Hepatocyte (in vitro differentiated cells): ENCODE measurements around the gene CFD. TPM values are rescaled to one million over a fixed set of nuclear protein-coding genes. Genes with fewer than 3 reads are reported as not detected.
"Not testable (repeated sequence)": the region's sequence is repeated elsewhere in the genome, so short reads cannot be mapped to it uniquely, and the experiment has no call there.

ENCODE experiments used
- DNase-seq: peaks from one replicate; pipeline ENCODE4 v3.0.0-alpha.2; 2016; ENCODE audit warnings: low spot score
- H2AFZ ChIP-seq: fragments of 200-600 bp; sonication (generic); 2 replicates; pipeline ENCODE4 v1.6.0; 2016; ENCODE audit warnings: antibody characterized with exemption, mild to moderate bottlenecking
- H3K27ac ChIP-seq: fragments of 200-600 bp; sonication (generic); 2 replicates; pipeline ENCODE4 v1.5.1; 2016; ENCODE audit warnings: mild to moderate bottlenecking
- H3K27me3 ChIP-seq: fragments of 200-600 bp; sonication (generic); 2 replicates; pipeline ENCODE4 v1.6.1; 2016
- H3K36me3 ChIP-seq: fragments of 200-600 bp; sonication (generic); replicated peaks from 2 replicates; pipeline ENCODE4 v1.5.1; 2016; ENCODE audit warnings: low read depth; ENCODE audit not compliant: insufficient read depth
- H3K4me1 ChIP-seq: fragments of 200-600 bp; sonication (generic); 2 replicates; pipeline ENCODE4 v1.5.1; 2016; ENCODE audit warnings: mild to moderate bottlenecking, moderate library complexity; ENCODE audit not compliant: insufficient read depth
- H3K4me2 ChIP-seq: fragments of 200-600 bp; sonication (generic); 2 replicates; pipeline ENCODE4 v1.6.0; 2016
- H3K4me3 ChIP-seq: fragments of 200-600 bp; sonication (generic); 2 replicates; pipeline ENCODE4 v1.5.1; 2016; ENCODE audit warnings: mild to moderate bottlenecking
- H3K79me2 ChIP-seq: fragments of 200-600 bp; sonication (generic); 2 replicates; pipeline ENCODE4 v1.6.0; 2017; ENCODE audit warnings: mild to moderate bottlenecking
- H3K9me2 ChIP-seq: fragments of 200-600 bp; sonication (generic); replicated peaks from 2 replicates; pipeline ENCODE4 v1.6.0; 2017; ENCODE audit warnings: mild to moderate bottlenecking; ENCODE audit not compliant: insufficient read depth
- H3K9me3 ChIP-seq: fragments of 200-600 bp; sonication (generic); 2 replicates; pipeline ENCODE4 v1.5.1; 2016; ENCODE audit warnings: low read depth, mild to moderate bottlenecking
- H4K20me1 ChIP-seq: fragments of 200-600 bp; sonication (generic); 2 replicates; pipeline ENCODE4 v1.6.0; 2016; ENCODE audit warnings: mild to moderate bottlenecking; ENCODE audit not compliant: insufficient read depth, poor library complexity, severe bottlenecking
- CTCF ChIP-seq: fragments of 200-600 bp; sonication (generic); IDR thresholded peaks from 2 replicates; pipeline ENCODE4 v1.5.1; 2016; ENCODE audit warnings: antibody characterized with exemption, mild to moderate bottlenecking; ENCODE audit not compliant: poor library complexity
- EZH2 ChIP-seq: fragments of 200-600 bp; sonication (generic); IDR thresholded peaks from 2 replicates; pipeline ENCODE4 v1.6.1; 2016; ENCODE audit warnings: antibody characterized with exemption, mild to moderate bottlenecking, borderline replicate concordance
- EZH2phosphoT487 ChIP-seq: fragments of 200-600 bp; sonication (generic); IDR thresholded peaks from one replicate; pipeline ENCODE4 v1.6.1; 2018; ENCODE audit warnings: antibody characterized with exemption, mild to moderate bottlenecking, low read depth, moderate library complexity; ENCODE audit not compliant: unreplicated experiment, severe bottlenecking
- WGBS: methylation state at CpG from one replicate; pipeline ENCODE4 v1.1.6; 2016; ENCODE audit warnings: low lambda C conversion rate; ENCODE audit errors: missing lambda C conversion rate; 5-methylcytosine and 5-hydroxymethylcytosine counted together
- polyA plus RNA-seq: library from polyadenylated mRNA; unstranded; fragments of >200 nt; fragmentation: Nextera tagmentation; extraction: Ambion mirVana; gene quantifications from 2 replicates; pipeline ENCODE4 v1.2.1, GENCODE V29; 2016
- total RNA-seq: library from RNA; depleted of rRNA; stranded (reverse); fragments of >200 nt; gene quantifications from 2 replicates; pipeline ENCODE4 v1.2.3, GENCODE V29; 2014

CFD gene
- total and polyA plus RNA-seq, 2 experiments from 2014 or later: 3.3 to 8.2 TPM

GRCh38 chr19:878751-879561, 19.5 kb downstream of the CFD start:
- H3K36me3 ChIP-seq, H3K79me2 ChIP-seq, H3K4me2 ChIP-seq, H3K27me3 ChIP-seq, H3K4me3 ChIP-seq, H3K4me1 ChIP-seq, H2AFZ ChIP-seq, DNase-seq, H3K9me2 ChIP-seq, H4K20me1 ChIP-seq, H3K27ac ChIP-seq, H3K9me3 ChIP-seq: not testable (repeated sequence)
- 89% methylated on average over 24 of the region's 24 CpGs for WGBS

GRCh38 chr19:879711-880438, 20.4 kb downstream of the CFD start:
- H3K4me1 ChIP-seq: no peaks in the 10 kb centered on the region
- H3K27me3 ChIP-seq: no peaks in the 10 kb centered on the region
- no peak overlapping the region for H3K4me3 ChIP-seq
- no peak for DNase-seq
- no peak overlapping the region for H3K4me2 ChIP-seq
- WGBS: 93% methylated on average over 30 of the region's 37 CpGs
- H3K79me2 ChIP-seq: no peaks in the 10 kb centered on the region
- TF ChIP-seq EZH2phosphoT487: no peak
- TF ChIP-seq CTCF: no peak
- no peak for TF ChIP-seq EZH2
- no peaks in the 10 kb centered on the region for H3K36me3 ChIP-seq
- no peak overlapping the region for H3K27ac ChIP-seq
- no peaks in the 10 kb centered on the region for H4K20me1 ChIP-seq
- no peak overlapping the region for H2AFZ ChIP-seq
- no peaks in the 10 kb centered on the region for H3K9me2 ChIP-seq
- H3K9me3 ChIP-seq: no peaks in the 10 kb centered on the region

- no peaks in the 10 kb centered on the region for H3K36me3 ChIP-seq
These were observed 22.1 kb downstream of the CFD start for GRCh38 chr19:881385-882071.

More at GRCh38 chr19:881385-882071, 22.1 kb downstream of the CFD start:
- over 99% methylated on average over 34 of the region's 34 CpGs for WGBS
- DNase-seq: no peak
- Histone ChIP-seq H3K79me2 (no peaks in the 10 kb centered on the region), H3K9me2 (no peaks in the 10 kb centered on the region), H3K9me3 (no peaks in the 10 kb centered on the region), H3K4me2 (no peak overlapping the region), H3K4me1 (no peaks in the 10 kb centered on the region), H3K4me3 (no peak overlapping the region), H3K27me3 (no peaks in the 10 kb centered on the region), H3K27ac (no peak overlapping the region), H4K20me1 (no peaks in the 10 kb centered on the region), H2AFZ (no peak overlapping the region)
- TF ChIP-seq EZH2phosphoT487: no peak
- no peak for TF ChIP-seq CTCF
- TF ChIP-seq EZH2: no peak
